ENCODE data around the gene SYNDIG1.

GRCh38 chr20:24493661-24494459 lies 24.4 kb downstream of the SYNDIG1 start:
- TF ChIP-seq POLR2A (IDR thresholded peaks at IDR 0.05; ENCODE audit: low read length) (no peak), GATA1 (IDR thresholded peaks at IDR 0.05; ENCODE audit: low read depth, low read length) (no peak)
